H1 (cell line): Measurements from ENCODE around the gene TBC1D10A.

Source experiments
- CTCF ChIP-seq, 3 experiments: IDR thresholded peaks; 1 replicate in 2 of 3; 2 replicates in 1 of 3; pipeline versions ENCODE4 v1.5.1 to v1.6.1; 2011; ENCODE audit warnings: low read length in 3 of 3, mild to moderate bottlenecking in 3 of 3, inconsistent platforms in 2 of 3, low read depth in 1 of 3, moderate library complexity in 1 of 3; ENCODE audit not compliant: insufficient read depth in 1 of 3; ENCODE audit errors: control extremely low read depth in 1 of 3
- EP300 ChIP-seq, 2 experiments: IDR thresholded peaks; 1 replicate in 1 of 2; 2 replicates in 1 of 2; pipeline ENCODE4 v1.6.1; 2011 to 2012; ENCODE audit warnings: low read depth in 2 of 2, low read length in 2 of 2, mild to moderate bottlenecking in 2 of 2, borderline replicate concordance in 1 of 2, inconsistent platforms in 1 of 2, moderate library complexity in 1 of 2
- FOSL1 ChIP-seq: IDR thresholded peaks from 2 replicates; pipeline ENCODE4 v1.6.1; 2011; ENCODE audit warnings: mild to moderate bottlenecking, low read depth, low read length, moderate library complexity; ENCODE audit not compliant: insufficient read depth
- GTF2F1 ChIP-seq: IDR thresholded peaks from 2 replicates; pipeline ENCODE4 v1.6.1; 2012; ENCODE audit warnings: low read depth, low read length, improper control_type of control experiment, borderline replicate concordance
- RFX5 ChIP-seq: IDR thresholded peaks from 2 replicates; pipeline ENCODE4 v1.6.1; 2011; ENCODE audit warnings: low read depth, low read length, improper control_type of control experiment, borderline replicate concordance

GRCh38 chr22:30291058-30291892 is 35.5 kb downstream of the TBC1D10A start:
- TF ChIP-seq RFX5: no peak
- TF ChIP-seq CTCF (IDR thresholded peaks at IDR 0.05; ENCODE audit: control extremely low read depth in 1 of 3, insufficient read depth in 1 of 3, low read depth in 1 of 3, low read length in 3 of 3): no peak
- TF ChIP-seq GTF2F1: no peak
- TF ChIP-seq FOSL1: no peak
- TF ChIP-seq EP300 (IDR thresholded peaks at IDR 0.05; ENCODE audit: borderline replicate concordance in 1 of 2, low read depth in 2 of 2, low read length in 2 of 2): no peak
